HG03025 (cell line): ENCODE results near the gene FAM221B.

Experiments
- ATAC-seq: cut with Tn5 transposase; IDR thresholded peaks from one replicate; pipeline ENCODE4 v1.9.1; 2021; ENCODE audit warnings: mild to moderate bottlenecking, moderate library complexity; ENCODE audit not compliant: unreplicated experiment, low FRiP score

Gene FAM221B

GRCh38 chr9:35847792-35848572 lies 19.4 kb upstream of the FAM221B start:
- ATAC-seq, result peak; percentile 92

- ATAC-seq, result no peak
These were observed 17.6 kb upstream of the FAM221B start for GRCh38 chr9:35845824-35846771.

- ATAC-seq, result no peak
These were observed 16.2 kb upstream of the FAM221B start for GRCh38 chr9:35844628-35845270.

- ATAC-seq, result peak; percentile 53
These were observed 14.3 kb upstream of the FAM221B start for GRCh38 chr9:35842795-35843194.

- ATAC-seq, result no peak
These were observed 13.7 kb upstream of the FAM221B start for GRCh38 chr9:35842020-35842745.

GRCh38 chr9:35841645-35841900 lies 13.0 kb upstream of the FAM221B start:
- ATAC-seq, result no peak

- no peak for ATAC-seq
These were observed 12.5 kb upstream of the FAM221B start for GRCh38 chr9:35840881-35841644.

- ATAC-seq, result no peak
These were observed 11.4 kb upstream of the FAM221B start for GRCh38 chr9:35839926-35840325.

- no peak for ATAC-seq
These were observed 8.1 kb upstream of the FAM221B start for GRCh38 chr9:35836595-35836994.

GRCh38 chr9:35835766-35836165 lies 7.2 kb upstream of the FAM221B start:
- ATAC-seq, result no peak

- no peak for ATAC-seq
These were observed 6.7 kb upstream of the FAM221B start for GRCh38 chr9:35835216-35835632.

- no peak for ATAC-seq
These were observed 6.0 kb upstream of the FAM221B start for GRCh38 chr9:35834260-35835215.

- no peak for ATAC-seq
These were observed 4.3 kb upstream of the FAM221B start for GRCh38 chr9:35832814-35833213.

GRCh38 chr9:35831040-35831439 lies 2.5 kb upstream of the FAM221B start:
- no peak for ATAC-seq

GRCh38 chr9:35829764-35830096 lies 1.2 kb upstream of the FAM221B start:
- ATAC-seq, result no peak

GRCh38 chr9:35829084-35829763 lies 692 bp upstream of the FAM221B start, which contains the start of gene TMEM8B:
Gene TMEM8B (plus strand): TSS chr9:35829228. CDS start chr9:35829448, 220 bp downstream.
- peak; percentile 63 for ATAC-seq

- no peak for ATAC-seq
These were observed 1.0 kb downstream of the FAM221B start for GRCh38 chr9:35827486-35827885.

- ATAC-seq, result no peak
These were observed 2.3 kb downstream of the FAM221B start for GRCh38 chr9:35826071-35826701.
